K562 (cell line): ENCODE measurements around the gene C3. TPM values are rescaled to one million over a fixed set of nuclear protein-coding genes. Genes with fewer than 3 reads are reported as not detected.

Experiments used
- ATF3 ChIP-seq, 2 experiments: fragments of 450-650 bp in 1 of 2; sonication (generic) in 1 of 2; formaldehyde crosslinking in 1 of 2; IDR thresholded peaks in 1 of 2; conservative IDR thresholded peaks in 1 of 2; 2 replicates each; pipeline versions ENCODE4 v1.6.1 to v1.8.1; 2016 to 2023; ENCODE audit warnings: mild to moderate bottlenecking in 2 of 2, moderate library complexity in 2 of 2, inconsistent platforms in 1 of 2, missing genetic modification reagents in 1 of 2
- CLOCK ChIP-seq: fragments of 250-450 bp; sonication (Bioruptor Pico); IDR thresholded peaks from 2 replicates; pipeline ENCODE4 v1.4.0; 2020; ENCODE audit warnings: mild to moderate bottlenecking, moderate library complexity, borderline replicate concordance
- CREB3L1 ChIP-seq: fragments of 450-650 bp; IDR thresholded peaks from 2 replicates; pipeline ENCODE4 v1.6.1; 2014; ENCODE audit warnings: low read depth, mild to moderate bottlenecking, moderate library complexity, borderline replicate concordance
- KLF10 ChIP-seq: fragments of 250-450 bp; sonication (Bioruptor Pico); IDR thresholded peaks from 2 replicates; pipeline ENCODE4 v1.6.1; 2021; ENCODE audit warnings: matching md5 sums
- MAFG ChIP-seq: fragments of 450-650 bp; conservative IDR thresholded peaks from 2 replicates; pipeline ENCODE4 v1.6.1; 2016; ENCODE audit warnings: missing genetic modification characterization, missing compliant biosample characterization
- NFIC ChIP-seq: fragments of 450-650 bp; IDR thresholded peaks from 2 replicates; pipeline ENCODE4 v1.6.1; 2017; ENCODE audit warnings: mild to moderate bottlenecking, inconsistent platforms
- NR2C2 ChIP-seq, 2 experiments: fragments of 200-800 bp in 1 of 2; sonication (Bioruptor generic) in 1 of 2; sonication (generic) in 1 of 2; formaldehyde crosslinking in 1 of 2; IDR thresholded peaks; 2 replicates each; pipeline versions ENCODE4 v1.6.1 to v1.8.0; 2016 to 2022; ENCODE audit warnings: mild to moderate bottlenecking in 1 of 2, missing compliant biosample characterization in 1 of 2, missing genetic modification characterization in 1 of 2, missing genetic modification reagents in 1 of 2
- RAD51 ChIP-seq: fragments of 450-650 bp; IDR thresholded peaks from 2 replicates; pipeline ENCODE4 v1.7.1; 2016; ENCODE audit warnings: low read depth, mild to moderate bottlenecking, borderline replicate concordance
- SAFB2 ChIP-seq: fragments of 200-400 bp; formaldehyde crosslinking; IDR thresholded peaks from 2 replicates; pipeline ENCODE4 v1.6.1; 2018; ENCODE audit warnings: borderline replicate concordance, low read length, low read depth, moderate library complexity; ENCODE audit not compliant: severe bottlenecking
- TFE3 ChIP-seq: fragments of 450-650 bp; formaldehyde crosslinking; IDR thresholded peaks from 2 replicates; pipeline ENCODE4 v1.4.0; 2020; ENCODE audit warnings: mild to moderate bottlenecking, mixed read lengths
- ZBTB2 ChIP-seq: fragments of 450-650 bp; IDR thresholded peaks from 2 replicates; pipeline ENCODE4 v1.6.1; 2016; ENCODE audit warnings: antibody characterized with exemption
- ZNF239 ChIP-seq: fragments of 250-450 bp; sonication (Bioruptor Pico); IDR thresholded peaks from 2 replicates; pipeline ENCODE4 v1.4.0; 2020; ENCODE audit warnings: mild to moderate bottlenecking
- ZNF431 ChIP-seq: sonication (generic); formaldehyde crosslinking; IDR thresholded peaks from 2 replicates; pipeline ENCODE4 v1.8.0; 2022; ENCODE audit warnings: mild to moderate bottlenecking, missing genetic modification reagents
- polyA plus RNA-seq, 8 experiments: library from polyadenylated mRNA; depleted of rRNA in 4 of 8; stranded (reverse) in 5 of 8; unstranded in 3 of 8; fragments of >200 nt; fragmentation: Nextera tagmentation in 2 of 8; fragmentation: Illumina TruSeq in 1 of 8; extraction: Ambion mirVana in 2 of 8; extraction: Trizol in 1 of 8; gene quantifications; 2 replicates each; pipeline versions ENCODE4 v1.2.1 to v1.2.3, GENCODE V29; 2011 to 2014; ENCODE audit warnings: inconsistent platforms in 1 of 8, missing spikeins in 1 of 8
- total RNA-seq, 7 experiments: library from RNA; depleted of rRNA in 6 of 7; stranded (reverse); fragments of >200 nt in 6 of 7; fragmentation: Illumina TruSeq in 2 of 7; extraction: Trizol in 2 of 7; gene quantifications; 2 replicates each; pipeline versions ENCODE4 v1.2.1 to v1.2.3, GENCODE V29; 2011 to 2021; ENCODE audit warnings: low replicate concordance in 1 of 7

Gene C3
- total and polyA plus RNA-seq, 9 of the 15 experiments (the other 6 are each of a cell fraction or from before 2014, with no cell fraction given): 0.59 to 10.6 (median 2.2) TPM

GRCh38 chr19:6753178-6754031, 33.0 kb upstream of the C3 start (continued):
- TF ChIP-seq CLOCK (CRISPR knock-in tag) (peak; percentile 77; the same call in 1 of the 2 replicates), NR2C2 (CRISPR knock-in tag; IDR thresholded peaks at IDR 0.05) (0 out of 2 replicates have a peak, but pooled peaks have one; percentile 57), NR2C2 (tag; IDR thresholded peaks at IDR 0.05) (peak; percentile 77), TFE3 (CRISPR knock-in tag) (peak; percentile 75), NFIC (peak; percentile 41), ZBTB2 (peak; percentile 63; the same call in 1 of the 2 replicates), RAD51 (peak; percentile 92), SAFB2 (no peak), CREB3L1 (peak; percentile 90), KLF10 (CRISPR knock-in tag) (no peak), ATF3 (IDR thresholded peaks at IDR 0.05) (peak; percentile 15; the same call in 1 of the 2 replicates), ATF3 (CRISPR knock-in tag; conservative IDR thresholded peaks at IDR 0.05) (peak; percentile 74; the same call in 1 of the 2 replicates), ZNF431 (peak; percentile 84), MAFG (tag) (no peak), ZNF239 (peak; percentile 24; the same call in 1 of the 2 replicates)
